ENCODE measurements around the gene SCN7A.
"Not testable (repeated sequence)": the region's sequence is repeated elsewhere in the genome, so short reads cannot be mapped to it uniquely, and the experiment has no call there.

Gene SCN7A

GRCh38 chr2:166494140-166494624 is at the start of gene SCN7A:
SCN7A (minus strand) TSS chr2:166494249; CDS start chr2:166477696, 16,553 bp downstream.
- DNase-seq, result no peak

- DNase-seq, result no peak
These were observed 45.5 kb upstream of the SCN7A start for GRCh38 chr2:166539340-166540162.

DNA sequence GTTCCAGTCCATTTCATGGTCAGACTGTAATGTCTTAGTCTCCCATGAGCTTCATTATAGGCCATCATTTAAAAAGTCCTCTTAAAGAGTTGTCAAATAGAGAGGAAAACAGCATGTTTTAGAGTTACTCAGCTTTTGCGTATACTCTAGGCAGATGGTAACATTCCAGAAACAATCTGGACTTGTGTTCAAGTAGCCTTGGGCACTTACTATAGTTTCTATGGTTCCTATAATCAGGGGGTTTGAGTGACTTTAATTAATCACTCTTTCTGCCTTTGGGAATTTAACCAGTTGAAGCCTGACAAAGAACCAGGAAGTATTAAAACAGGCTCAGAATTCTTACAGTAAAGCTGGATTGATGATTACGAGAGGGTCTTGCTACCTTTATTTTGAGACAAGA is 42.1 kb upstream of the SCN7A start:
- DNase-seq, result no peak

DNA sequence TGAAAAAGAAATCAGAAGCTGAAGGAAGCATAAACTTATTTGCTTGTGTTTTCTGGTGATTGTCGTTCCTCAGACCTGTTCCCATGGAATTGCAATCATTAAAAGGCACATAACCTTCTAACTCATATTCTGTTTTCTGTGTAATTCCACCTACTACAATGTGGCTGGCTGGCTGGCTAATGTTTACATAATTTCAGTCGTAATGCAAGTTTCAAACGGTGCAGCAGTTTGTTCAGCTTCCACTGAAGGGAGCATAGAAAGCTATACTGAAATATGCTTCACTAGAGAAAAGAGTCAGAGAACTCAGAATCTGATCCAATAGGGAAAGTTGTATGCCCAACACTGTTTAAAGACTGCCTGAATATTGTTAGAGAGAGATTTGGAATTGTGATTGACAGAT is 27.1 kb upstream of the SCN7A start:
- DNase-seq, result no peak

DNA sequence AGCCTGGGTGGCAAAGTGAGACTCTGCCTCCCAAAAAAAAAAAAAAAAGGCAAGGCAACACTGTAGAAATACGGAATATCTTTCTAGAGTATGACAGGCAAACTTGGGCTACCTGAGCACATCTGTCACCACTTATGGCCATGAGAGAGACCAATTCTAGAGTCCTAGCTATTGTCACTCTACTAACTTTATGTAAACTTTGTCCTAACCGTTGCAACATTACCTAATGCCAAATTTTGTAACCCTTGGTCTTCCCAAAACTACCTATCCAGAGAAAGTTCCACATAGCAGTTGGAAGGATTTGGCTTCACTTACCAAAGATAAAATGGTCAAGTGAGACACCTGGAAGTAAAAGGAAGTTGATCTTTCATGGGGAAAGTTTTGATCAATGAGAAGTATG is 26.6 kb upstream of the SCN7A start:
- no peak for DNase-seq

GRCh38 chr2:166519391-166519962 is 25.4 kb upstream of the SCN7A start:
- DNase-seq, result no peak

GRCh38 chr2:166518634-166519390 is 24.8 kb upstream of the SCN7A start:
- no peak for DNase-seq

DNA sequence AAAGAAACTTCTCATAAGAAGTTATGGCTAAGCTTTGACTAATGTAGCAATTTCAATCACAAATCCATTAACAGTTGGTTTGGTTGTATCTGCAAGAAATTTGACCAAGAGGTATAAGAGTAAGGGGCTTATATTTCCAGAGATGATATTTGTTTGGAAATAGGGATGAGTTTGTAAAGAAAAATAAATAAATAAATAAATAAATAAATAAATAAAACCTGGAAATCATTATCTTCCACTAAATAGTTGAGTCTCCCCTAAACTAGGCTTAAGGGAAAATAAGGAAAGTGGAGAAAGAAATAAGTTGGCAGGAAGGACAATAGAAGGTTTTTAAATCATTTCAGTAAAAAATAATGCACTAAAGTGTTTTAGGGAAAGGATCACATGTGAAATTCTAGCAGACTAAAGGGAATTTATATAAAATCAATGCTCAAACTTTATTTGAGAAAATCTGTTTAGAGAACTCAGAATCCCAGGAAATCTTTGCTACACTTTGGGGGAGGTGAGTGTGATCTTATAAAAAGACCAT is 23.5 kb upstream of the SCN7A start:
- DNase-seq, result no peak

DNA sequence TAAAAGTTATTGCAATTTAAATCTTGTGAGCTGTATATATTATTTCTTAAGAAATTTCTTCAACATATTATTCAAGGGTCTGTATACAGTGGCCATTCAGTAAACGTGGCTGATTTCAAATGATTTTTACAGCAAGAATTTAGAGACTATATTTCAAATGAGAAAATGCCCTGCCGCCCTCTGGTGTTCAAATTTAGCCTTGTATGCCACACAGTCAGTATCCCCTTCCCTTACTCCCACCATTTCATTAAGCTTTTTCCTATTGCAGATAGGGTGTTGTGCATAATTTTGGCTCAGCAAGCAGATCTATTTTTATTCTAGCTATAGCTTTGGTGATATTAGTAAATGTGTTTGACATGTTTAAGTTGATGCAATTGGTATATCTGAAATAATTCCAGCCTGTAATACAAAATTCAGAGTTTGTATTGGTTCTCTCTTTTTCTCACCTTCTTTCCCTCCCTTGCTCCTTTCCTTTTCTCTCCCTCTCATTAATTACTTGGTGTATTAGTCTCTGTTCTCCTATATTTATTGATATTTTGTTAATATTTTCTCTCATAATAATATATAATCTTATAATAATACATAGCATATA is 22.8 kb upstream of the SCN7A start:
- DNase-seq, result no peak

DNA sequence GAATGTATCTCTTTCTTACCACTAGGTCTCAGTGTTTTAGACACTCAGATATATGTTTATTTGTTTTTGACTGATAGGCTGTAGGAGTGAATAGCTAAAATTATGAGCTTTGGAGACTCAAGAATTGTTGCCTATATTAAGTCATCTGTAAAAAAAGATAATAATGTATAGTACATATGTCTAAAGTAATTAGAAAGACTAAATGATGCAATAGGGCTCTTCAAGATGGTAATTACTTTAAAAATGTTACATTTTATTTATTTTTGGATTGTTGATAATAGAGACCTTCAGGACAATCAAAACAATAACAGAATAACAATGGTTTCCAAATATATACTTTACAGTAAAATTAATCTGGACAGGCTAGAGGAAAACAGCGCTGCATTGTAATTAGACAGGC is 19.9 kb upstream of the SCN7A start:
- no peak for DNase-seq

GRCh38 chr2:166499281-166499680 is 5.2 kb upstream of the SCN7A start:
- DNase-seq, result no peak

- no peak for DNase-seq
These were observed 2.6 kb downstream of the SCN7A start for GRCh38 chr2:166491461-166491860.

- no peak for DNase-seq
These were observed 6.9 kb downstream of the SCN7A start for GRCh38 chr2:166487171-166487570.

DNA sequence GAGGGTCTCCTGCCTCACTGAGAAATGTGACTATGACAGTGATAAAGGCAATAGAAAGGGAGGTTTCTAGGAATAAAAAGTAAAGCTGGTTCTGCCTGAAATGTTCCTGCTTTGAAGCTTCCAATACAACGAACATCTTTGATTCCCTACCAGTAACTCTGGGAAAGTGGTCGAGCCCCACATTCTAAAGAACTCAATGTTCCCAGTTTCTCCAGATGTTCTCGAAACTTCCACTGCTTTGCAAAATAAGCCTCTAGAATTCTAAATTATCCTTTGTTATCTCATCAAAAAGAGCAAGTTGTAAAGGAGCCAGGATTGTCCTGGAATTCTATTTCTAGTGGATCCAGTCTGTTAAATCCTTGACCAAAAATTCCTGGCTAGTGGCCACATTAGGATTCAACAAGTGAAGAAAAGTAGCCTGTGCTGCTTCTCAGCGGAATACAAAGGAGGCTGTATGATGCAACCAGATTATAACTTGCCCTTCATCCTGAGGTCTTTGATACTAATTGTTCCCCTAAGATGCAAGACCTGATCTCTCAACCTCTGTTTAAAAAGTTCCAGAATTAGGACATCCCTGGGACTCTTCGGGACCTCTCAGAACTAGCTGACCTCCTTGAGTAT is 8.4 kb downstream of the SCN7A start:
- DNase-seq, result no peak

DNA sequence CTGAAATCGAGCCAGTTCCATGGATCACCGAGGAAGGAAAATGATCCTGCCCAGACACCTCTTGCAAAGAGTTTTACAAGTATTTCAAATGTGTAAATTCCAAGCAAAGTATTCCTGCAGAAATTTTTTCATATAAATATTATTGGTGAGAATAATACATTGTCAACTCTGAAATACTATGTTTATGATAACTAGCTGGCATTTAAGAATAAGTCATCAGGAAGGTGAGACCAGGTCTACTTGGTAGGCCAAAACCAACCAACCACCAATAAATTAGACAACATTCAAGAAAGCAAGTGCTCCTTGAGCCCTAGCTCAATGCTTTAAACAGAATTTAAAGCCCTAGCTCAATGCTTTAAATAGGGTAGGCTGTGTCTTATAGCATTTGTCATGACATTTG is 21.7 kb downstream of the SCN7A start:
- no peak for DNase-seq

GRCh38 chr2:166468124-166469024 is 25.7 kb downstream of the SCN7A start:
- no peak for DNase-seq

GRCh38 chr2:166464187-166464586 is 29.9 kb downstream of the SCN7A start:
- DNase-seq, result no peak

GRCh38 chr2:166463640-166464039 is 30.4 kb downstream of the SCN7A start:
- no peak for DNase-seq

DNA sequence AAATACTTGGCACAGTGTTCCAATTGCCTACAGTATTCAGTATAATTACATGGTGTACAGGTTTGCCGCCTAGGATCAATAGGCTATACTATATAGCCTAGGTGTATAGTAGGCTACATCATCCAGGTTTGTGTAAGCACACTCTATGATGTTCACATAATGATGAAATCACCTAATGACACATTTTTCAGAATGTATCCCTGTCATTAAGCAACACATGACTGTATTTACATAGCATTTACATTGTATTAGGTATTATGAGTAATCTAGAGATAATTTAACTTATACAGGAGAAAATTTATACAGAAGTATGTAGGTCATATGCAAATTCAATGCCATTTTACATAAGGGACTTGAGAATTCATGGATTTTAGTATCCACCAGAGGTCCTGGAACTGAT is 35.4 kb downstream of the SCN7A start:
- no peak for DNase-seq

DNA sequence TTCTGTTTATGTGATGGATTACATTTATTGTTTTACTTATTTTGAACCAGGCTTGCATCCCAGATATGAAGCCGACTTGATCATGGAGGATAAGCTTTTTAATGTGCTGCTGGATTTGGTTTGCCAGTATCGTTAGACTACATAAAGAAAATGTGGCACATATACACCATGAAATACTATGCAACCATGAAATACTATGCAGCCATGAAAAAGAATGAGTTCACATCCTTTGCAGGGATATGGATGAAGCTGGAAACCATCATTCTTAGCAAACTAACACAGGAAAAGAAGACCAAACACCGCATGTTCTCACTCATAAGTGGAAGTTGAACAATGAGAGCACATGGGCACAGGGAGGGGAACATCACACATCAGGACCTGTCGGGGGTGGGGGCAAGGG is 38.2 kb downstream of the SCN7A start:
- not testable (repeated sequence) for DNase-seq

DNA sequence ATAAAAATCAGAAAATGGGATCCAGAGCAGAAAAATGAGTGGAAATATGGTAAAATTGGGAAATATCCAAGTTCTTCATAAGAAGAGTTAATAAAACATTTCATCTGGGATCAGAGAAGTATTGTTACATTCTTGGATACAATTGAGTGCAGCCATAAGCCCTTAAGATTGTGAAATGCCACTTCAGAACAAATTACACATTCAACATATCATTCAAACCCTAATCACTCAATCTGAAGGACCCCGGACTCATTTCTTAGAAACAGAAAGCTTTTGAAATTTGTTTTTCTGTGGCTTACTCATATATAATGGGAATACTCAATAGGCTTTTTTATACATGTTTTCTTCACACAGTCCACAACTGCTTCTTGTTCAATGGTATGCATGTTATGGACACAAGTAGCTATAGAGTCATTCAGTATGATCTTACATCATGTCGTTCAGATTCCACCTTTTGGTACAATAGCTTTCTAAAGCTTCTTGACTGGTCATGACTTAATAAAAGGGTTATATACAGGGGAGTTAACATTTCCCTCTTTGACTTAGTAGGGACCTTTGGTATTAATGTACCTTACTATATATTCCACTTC is 39.9 kb downstream of the SCN7A start:
- DNase-seq, result no peak
